Bronchial epithelial cell (primary cell): ENCODE data around the gene PUM1. TPM values are rescaled to one million over a fixed set of nuclear protein-coding genes. Genes with fewer than 3 reads are reported as not detected.
A peak's percentile ranks its signal among the peaks of the same experiment; 100 is the strongest.
"Not testable (repeated sequence)": the region's sequence is repeated elsewhere in the genome, so short reads cannot be mapped to it uniquely, and the experiment has no call there.

Experiments
- DNase-seq: peaks from one replicate; pipeline ENCODE4 v3.0.0-alpha.2; 2010; ENCODE audit warnings: low read depth
- FAIRE-seq: peaks from 2 replicates; lab custom pipeline; 2011; peaks lifted over from hg19 to GRCh38; lab: Jason Lieb, UNC
- H3K27me3 ChIP-seq: 2 replicates; pipeline ENCODE4 v1.5.1; 2011; ENCODE audit warnings: low read length; ENCODE audit not compliant: control insufficient read depth, insufficient read depth
- H3K36me3 ChIP-seq: 2 replicates; pipeline ENCODE4 v1.5.1; 2011; ENCODE audit warnings: low read length; ENCODE audit not compliant: control insufficient read depth, insufficient read depth
- H3K4me3 ChIP-seq: 2 replicates; pipeline ENCODE4 v1.5.1; 2011; ENCODE audit warnings: mild to moderate bottlenecking, low read depth, low read length, control low read depth
- total RNA-seq: library from RNA; depleted of rRNA; stranded (reverse); fragments of >200 nt; gene quantifications from 2 replicates; pipeline ENCODE4 v1.2.1, GENCODE V29; 2014
- TF ChIP-seq, protein P1 (sequence below): IDR thresholded peaks from 2 replicates; pipeline ENCODE4 v1.5.1; 2011; ENCODE audit warnings: mild to moderate bottlenecking, moderate library complexity, low read length, control low read depth, inconsistent platforms; ENCODE audit not compliant: insufficient read depth, severe bottlenecking

The PUM1 gene
- total RNA-seq, 1 donor from 2014 or later, result 38.7 TPM

DNA sequence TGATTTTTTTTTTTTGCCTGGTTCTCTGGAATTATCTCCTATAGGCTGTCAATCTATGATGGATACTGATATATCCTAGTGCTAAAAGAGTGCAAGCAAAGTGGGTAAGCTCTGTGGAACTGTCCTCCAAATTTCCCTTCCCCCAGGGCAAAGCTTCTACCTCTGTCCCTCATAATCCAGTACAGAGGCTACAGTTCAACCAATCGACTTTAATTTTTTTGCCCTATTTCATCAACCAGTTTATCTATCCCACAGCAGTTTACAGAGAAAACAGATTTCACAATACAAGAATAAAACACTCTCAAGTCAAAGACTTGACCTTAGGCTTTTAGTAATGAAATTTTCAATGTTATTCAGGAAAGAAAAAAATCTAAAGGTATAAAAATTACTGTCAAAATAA is 13.9 kb downstream of the PUM1 start:
- peaks cover 7% of the 10 kb centered on the region for H3K36me3 ChIP-seq
- H3K4me3 ChIP-seq, result no peak overlapping the region
- TF ChIP-seq, protein P1, sequence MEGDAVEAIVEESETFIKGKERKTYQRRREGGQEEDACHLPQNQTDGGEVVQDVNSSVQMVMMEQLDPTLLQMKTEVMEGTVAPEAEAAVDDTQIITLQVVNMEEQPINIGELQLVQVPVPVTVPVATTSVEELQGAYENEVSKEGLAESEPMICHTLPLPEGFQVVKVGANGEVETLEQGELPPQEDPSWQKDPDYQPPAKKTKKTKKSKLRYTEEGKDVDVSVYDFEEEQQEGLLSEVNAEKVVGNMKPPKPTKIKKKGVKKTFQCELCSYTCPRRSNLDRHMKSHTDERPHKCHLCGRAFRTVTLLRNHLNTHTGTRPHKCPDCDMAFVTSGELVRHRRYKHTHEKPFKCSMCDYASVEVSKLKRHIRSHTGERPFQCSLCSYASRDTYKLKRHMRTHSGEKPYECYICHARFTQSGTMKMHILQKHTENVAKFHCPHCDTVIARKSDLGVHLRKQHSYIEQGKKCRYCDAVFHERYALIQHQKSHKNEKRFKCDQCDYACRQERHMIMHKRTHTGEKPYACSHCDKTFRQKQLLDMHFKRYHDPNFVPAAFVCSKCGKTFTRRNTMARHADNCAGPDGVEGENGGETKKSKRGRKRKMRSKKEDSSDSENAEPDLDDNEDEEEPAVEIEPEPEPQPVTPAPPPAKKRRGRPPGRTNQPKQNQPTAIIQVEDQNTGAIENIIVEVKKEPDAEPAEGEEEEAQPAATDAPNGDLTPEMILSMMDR, result no peak
- no peaks in the 10 kb centered on the region for H3K27me3 ChIP-seq
- DNase-seq, result no peak
- FAIRE-seq, result no peak

DNA sequence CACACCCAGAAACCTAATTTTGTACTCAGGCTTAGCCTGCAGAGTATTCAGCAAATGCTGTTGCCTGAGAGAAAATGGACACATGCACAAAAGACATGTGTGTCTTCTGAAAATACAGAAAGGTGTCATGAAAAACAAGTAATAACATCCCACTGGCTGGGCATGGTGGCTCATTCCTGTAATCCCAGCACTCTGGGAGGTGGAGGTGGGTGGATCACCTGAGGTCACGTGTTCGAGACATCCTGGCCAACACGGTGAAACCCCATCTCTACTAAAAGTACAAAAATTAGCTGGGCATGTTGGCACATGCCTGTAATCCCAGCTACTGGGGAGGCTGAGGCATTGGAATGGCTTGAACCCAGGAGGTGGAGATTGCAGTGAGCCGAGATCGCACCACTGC is 18.0 kb downstream of the PUM1 start:
- not testable (repeated sequence) for H3K36me3 ChIP-seq, H3K4me3 ChIP-seq, H3K27me3 ChIP-seq, FAIRE-seq
- peak; percentile 74 for DNase-seq

DNA sequence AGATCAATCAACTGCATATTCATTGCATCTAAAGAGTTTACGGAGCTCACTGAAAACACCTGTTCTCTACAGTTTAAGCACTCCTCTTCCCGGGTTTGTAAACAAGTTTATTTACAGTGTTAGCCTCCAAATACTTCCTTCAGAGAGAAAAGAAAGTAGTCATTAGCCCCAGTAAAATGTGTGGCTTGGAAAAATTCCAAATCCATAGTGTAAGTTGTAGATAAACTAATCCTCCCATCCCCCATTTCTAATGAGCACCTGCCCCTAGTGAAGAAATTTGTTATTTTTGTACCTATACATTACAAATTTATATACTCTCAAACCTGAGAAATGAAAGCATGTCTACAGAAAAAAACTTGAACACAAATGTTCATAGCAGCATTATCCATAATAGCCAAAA is 21.9 kb downstream of the PUM1 start:
- TF ChIP-seq, protein P1, result no peak
- peaks cover 7% of the 10 kb centered on the region for H3K36me3 ChIP-seq

DNA sequence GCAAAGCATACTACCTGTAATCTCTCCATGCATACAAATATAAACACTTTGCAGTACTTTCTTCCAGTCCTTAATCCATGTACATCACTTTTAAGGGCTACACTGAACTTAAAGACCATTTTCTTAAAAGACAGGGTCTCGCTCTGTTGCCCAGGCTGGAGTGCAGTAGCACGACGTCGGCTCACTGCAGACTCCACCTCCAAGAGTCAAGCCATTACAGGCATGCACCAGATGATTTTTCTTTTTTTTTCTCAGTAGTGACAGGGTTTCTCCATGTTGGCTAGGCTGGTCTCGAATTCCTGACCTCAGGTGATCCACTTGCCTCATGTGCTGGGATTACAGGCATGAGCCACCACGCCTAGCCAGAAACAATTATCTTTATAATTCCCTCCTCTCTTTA is 22.9 kb downstream of the PUM1 start:
- DNase-seq (no peak), FAIRE-seq (no peak)
- H3K4me3 ChIP-seq, result no peak overlapping the region
- no peaks in the 10 kb centered on the region for H3K27me3 ChIP-seq
- TF ChIP-seq, protein P1, result no peak
- peaks cover 7% of the 10 kb centered on the region for H3K36me3 ChIP-seq

More for the DNA sequence above, 21.9 kb downstream of the PUM1 start:
- Histone ChIP-seq H3K27me3 (no peaks in the 10 kb centered on the region), H3K4me3 (no peak overlapping the region)
- FAIRE-seq, result no peak
- no peak for DNase-seq

DNA sequence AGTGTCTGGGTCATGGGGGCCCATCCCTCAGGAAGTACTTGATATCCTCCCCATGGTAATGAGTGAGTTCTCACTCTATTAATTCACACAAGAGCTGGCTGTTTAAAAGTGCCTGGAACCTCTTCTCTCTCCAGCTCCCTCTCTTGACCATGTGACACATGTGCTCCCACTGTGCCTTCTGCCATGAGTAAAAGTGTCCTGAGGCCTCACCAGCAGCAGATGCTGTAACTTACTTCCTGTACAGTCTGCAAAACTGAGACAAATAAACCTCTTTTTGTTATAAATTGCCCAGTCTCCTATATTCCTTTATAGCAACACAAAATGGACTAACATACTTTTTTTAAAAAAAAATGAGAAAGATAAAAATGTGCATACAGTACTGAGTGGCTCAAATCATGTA is 24.0 kb downstream of the PUM1 start:
- Histone ChIP-seq H3K27me3 (no peaks in the 10 kb centered on the region), H3K36me3 (peaks cover 8% of the 10 kb centered on the region), H3K4me3 (no peak overlapping the region)
- TF ChIP-seq, protein P1, result no peak
- FAIRE-seq, result no peak
- no peak for DNase-seq

DNA sequence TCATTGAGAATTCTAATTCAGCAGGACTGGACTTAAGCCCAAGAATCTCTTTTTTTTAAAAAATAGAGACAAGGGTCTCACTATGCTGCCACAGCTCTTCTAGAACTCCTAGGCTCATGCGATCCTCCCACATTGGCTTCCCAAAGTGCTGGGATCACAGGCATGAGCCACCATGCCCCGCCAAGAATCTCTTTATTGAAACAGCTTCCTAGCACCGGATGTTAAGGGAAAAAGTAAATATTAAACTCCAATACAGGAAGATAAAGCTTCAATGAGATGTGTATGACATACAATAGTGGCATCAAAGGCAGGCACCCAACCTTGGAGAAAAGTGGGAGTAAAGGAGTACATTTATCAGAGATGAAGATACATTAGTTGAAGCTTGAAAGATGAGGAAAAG is 25.5 kb downstream of the PUM1 start:
- no peak overlapping the region for H3K4me3 ChIP-seq

DNA sequence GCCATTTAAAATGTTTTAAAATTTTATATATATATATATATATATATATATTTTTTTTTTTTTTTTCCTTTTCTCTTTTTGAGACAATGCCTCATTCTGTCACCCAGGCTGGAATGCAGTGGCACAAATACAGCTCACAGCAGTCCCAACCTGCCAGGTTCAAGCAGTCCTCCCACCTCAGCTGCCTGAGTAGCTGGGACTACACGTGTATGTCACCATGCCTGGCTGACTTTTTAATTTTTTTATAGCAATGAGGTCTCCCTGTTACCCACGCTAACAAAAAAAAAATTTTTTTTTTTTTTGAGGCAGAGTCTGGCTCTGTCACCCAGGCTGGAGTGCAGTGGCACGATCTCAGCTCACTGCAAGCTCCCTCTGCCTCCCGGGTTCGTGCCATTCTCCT is 26.6 kb downstream of the PUM1 start:
- not testable (repeated sequence) for FAIRE-seq, H3K36me3 ChIP-seq

More for the DNA sequence above, 25.5 kb downstream of the PUM1 start:
- DNase-seq (no peak), FAIRE-seq (no peak)
- Histone ChIP-seq H3K27me3 (no peaks in the 10 kb centered on the region), H3K36me3 (peaks cover 9% of the 10 kb centered on the region)
- TF ChIP-seq, protein P1, result no peak

More for the DNA sequence above, 26.6 kb downstream of the PUM1 start:
- not testable (repeated sequence) for H3K27me3 ChIP-seq, H3K4me3 ChIP-seq, DNase-seq
